GM18499 (cell line): ENCODE results near the gene CFDP1.
"Not testable (repeated sequence)": the region's sequence is repeated elsewhere in the genome, so short reads cannot be mapped to it uniquely, and the experiment has no call there.

ENCODE experiments used
- ATAC-seq: cut with Tn5 transposase; IDR thresholded peaks from one replicate; pipeline ENCODE4 v1.9.1; 2021; ENCODE audit warnings: moderate number of reproducible peaks; ENCODE audit not compliant: insufficient read depth, unreplicated experiment

Gene CFDP1

DNA sequence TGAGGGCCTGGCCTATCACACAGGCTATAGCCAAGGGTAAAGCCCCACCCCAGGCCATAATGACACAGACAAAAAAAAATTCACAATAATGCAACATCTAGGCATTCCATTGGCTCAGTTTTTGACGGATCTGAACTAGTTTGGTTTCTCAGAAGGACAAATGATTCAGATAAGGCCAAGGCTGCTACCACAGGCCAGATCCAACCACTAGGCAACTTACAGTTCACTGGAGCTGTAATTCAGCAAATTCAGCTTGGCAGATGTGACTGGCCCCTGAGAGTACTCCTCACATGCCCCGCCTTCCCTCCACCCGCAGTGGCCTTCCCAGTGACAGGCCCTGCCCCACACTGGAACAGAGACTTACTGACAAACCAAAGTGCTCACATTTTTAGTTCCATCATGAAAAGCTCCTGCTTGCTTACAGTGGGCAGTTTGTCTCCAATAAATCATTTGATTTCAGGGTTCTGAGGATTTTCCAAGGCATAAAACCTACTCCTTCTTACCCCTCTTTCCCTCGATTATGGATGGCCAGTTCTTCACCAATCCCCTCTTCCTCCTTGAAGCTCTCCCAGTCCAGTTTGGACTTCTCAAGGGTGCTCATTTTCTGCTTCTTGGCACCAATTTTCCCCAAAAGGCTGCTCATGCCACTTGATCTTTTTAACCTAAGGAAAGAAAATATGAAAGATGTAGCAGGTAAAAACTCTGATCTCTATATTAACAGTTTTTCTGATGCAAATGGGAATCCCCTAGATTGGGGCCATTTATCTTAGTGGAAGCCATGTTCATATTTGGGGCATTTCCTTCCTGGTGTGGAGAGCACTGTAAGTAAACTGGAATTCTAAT is 128.6 kb downstream of the CFDP1 start:
- ATAC-seq, result no peak

- ATAC-seq, result no peak
Measured at GRCh38 chr16:75301804-75302203, 131.5 kb downstream of the CFDP1 start.

DNA sequence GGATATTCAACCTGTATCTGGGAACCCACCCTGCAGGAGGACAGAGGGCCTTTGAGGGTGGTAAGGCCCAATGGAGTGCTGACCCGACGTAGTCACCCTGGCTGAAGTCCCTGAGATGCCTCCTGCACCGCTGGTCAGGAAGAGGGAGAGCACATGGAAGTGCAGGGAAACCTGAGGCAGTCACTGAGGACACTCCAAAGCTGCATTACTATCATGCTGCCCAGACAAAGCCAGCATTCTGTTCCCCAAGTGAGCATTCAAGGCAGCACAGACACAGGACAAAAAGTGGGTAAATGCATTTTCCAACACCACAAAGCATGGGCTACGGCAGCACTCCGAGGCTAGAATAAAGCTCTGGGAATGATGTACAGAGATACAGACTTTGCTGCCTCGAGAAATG is 135.0 kb downstream of the CFDP1 start:
- ATAC-seq, result no peak

DNA sequence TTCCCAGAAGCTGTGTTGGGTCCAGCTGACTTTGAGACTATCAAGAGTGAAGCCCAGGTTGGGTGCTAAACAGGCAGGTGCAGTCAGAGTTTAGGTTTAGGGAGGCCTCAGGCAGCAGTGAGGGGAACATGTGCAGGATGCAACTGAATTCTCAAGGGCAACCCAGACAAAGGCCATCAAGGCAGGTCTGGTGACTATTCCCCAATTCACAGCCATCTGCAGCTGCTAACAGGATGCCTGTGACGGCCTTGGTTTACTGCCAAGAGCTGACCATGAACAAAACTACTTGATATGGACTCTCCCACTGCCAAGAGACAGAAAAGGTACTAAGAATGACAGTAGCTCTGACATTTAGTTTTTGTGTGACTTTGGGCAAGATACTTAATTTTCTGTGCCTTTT is 136.7 kb downstream of the CFDP1 start:
- ATAC-seq, result no peak

- ATAC-seq, result no peak
Measured at GRCh38 chr16:75294773-75295459, 138.4 kb downstream of the CFDP1 start.

DNA sequence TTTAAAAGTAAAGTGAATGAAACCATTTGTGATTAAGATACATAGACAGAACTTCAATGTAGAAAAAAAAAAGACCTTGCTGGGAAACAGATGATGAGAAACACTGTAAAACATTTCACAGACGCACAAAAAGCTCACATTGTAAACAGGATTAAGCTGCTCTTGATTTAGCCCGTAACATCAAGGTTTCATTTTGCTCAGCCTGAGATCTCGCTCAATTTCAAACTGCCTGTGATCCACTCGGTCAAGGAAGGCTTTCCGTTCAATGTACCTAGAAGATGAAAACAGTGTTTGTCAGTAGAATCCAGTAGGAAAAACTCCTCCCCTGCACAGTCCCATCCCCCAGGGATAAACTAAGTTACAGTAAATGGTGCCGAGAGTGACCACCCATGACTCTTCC is 139.5 kb downstream of the CFDP1 start:
- ATAC-seq, result no peak

- no peak for ATAC-seq
Measured at GRCh38 chr16:75293173-75293572, 140.1 kb downstream of the CFDP1 start.

GRCh38 chr16:75292691-75293090 is 140.6 kb downstream of the CFDP1 start:
- ATAC-seq, result no peak

DNA sequence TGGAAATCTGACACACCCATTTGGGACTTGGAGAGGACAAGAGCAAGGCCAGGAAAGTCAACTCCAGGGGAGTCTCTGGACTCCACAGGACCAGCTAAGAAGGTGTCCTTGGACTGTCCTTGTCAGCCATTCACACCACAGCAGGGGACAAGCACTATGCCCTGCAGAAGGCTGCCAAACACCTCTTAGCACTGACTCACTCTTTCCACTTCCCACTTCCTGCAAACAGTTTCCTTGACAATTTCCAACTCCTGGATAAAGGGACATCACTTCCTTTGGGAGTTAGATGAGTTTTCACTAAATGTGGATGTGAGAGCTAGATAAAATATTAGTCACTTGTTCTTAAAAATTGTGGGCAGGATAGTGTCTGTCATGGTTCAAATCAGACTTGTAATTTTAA is 144.1 kb downstream of the CFDP1 start:
- no peak for ATAC-seq

GRCh38 chr16:75288596-75289120 is 144.6 kb downstream of the CFDP1 start:
- ATAC-seq, result no peak

DNA sequence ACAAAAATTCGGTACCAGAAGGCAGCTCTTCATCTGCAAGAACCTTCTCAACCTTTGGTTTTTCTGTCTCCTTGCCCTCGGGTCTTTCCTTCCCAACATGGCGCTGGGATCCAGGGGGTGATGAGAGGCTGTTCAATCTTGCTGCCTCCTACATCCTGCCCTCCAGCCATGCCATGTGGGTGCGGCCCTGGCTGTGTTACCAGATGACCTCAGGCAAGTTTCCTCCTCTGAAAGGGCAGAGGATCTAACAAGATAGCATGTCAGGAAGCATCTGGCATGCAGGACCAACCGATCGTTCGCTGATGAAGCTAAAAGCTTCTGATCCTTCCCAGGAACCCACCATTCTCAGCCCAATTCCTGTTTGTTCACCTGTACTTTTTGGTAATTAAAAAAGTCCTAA is 145.1 kb downstream of the CFDP1 start:
- ATAC-seq, result no peak

DNA sequence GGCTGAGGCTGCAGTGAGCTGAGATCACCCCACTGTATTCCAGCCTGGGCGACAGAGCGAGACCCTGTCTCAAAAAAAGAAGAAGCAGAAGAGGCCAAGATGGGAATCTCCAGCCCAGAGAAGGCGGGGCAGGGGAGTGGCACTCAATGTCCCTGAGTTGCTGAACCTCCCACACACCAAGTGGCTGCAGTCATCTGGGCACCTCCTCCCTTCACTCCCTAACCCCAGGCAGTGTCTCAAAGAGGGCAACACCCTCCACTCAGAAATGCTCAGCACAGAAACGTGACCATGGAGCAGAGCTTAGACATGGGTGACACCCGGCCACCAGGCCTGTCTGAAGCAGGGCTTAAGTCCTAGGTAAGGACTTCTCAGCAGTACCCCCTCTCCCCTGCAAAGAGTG is 145.6 kb downstream of the CFDP1 start:
- ATAC-seq, result no peak

DNA sequence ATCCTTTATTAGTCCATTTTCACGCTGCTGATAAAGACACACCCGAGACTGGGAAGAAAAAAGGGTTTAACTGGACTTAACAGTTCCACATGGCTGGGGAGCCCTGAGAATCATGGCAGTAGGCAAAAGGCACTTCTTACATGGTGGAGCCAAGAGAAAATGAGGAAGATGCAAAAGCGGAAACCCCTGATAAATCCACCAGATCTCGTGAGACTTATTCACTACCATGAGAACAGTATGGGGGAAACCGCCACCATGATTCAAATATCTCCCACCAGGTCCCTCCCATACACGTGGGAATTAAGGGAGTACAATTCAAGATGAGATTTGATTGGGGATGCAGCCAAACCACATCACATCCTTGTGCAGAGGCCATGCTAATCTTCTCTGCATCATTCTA is 146.9 kb downstream of the CFDP1 start:
- ATAC-seq, result no peak

GRCh38 chr16:75282466-75283281 is 150.6 kb downstream of the CFDP1 start:
- ATAC-seq, result no peak

- ATAC-seq, result no peak
Measured at GRCh38 chr16:75281826-75282225, 151.5 kb downstream of the CFDP1 start.

DNA sequence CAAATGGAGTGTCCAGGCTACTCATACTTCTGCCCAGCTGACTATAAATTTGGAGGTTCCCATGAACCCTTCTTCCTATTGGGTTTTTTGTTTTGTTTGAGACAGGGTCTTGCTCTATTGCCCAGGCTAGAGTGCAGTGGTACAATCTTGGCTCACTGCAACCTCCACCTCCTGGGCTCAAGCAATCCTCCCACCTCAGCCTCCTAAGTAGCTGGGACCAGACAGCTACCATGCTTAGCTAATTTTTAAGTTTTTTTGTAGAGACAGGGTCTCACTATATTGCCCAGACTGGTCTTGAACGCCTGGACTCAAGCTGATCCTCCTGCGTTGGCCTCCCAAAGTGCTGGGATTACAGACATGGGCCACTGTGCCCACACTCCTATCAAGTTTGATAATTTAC is 152.3 kb downstream of the CFDP1 start:
- ATAC-seq, result not testable (repeated sequence)

GRCh38 chr16:75280331-75280804 is 152.9 kb downstream of the CFDP1 start:
- ATAC-seq, result no peak

- ATAC-seq, result no peak
Measured at GRCh38 chr16:75279305-75279704, 154.0 kb downstream of the CFDP1 start.

- ATAC-seq, result no peak
Measured at GRCh38 chr16:75273054-75273925, 160.0 kb downstream of the CFDP1 start.

- ATAC-seq, result not testable (repeated sequence)
Measured at GRCh38 chr16:75272629-75273028, 160.7 kb downstream of the CFDP1 start.
